ENCODE results near the gene TMEM95. TPM values are rescaled to one million over a fixed set of nuclear protein-coding genes. Genes with fewer than 3 reads are reported as not detected.

Gene TMEM95
- total RNA-seq, 2 donors from 2014 or later: not detected

DNA sequence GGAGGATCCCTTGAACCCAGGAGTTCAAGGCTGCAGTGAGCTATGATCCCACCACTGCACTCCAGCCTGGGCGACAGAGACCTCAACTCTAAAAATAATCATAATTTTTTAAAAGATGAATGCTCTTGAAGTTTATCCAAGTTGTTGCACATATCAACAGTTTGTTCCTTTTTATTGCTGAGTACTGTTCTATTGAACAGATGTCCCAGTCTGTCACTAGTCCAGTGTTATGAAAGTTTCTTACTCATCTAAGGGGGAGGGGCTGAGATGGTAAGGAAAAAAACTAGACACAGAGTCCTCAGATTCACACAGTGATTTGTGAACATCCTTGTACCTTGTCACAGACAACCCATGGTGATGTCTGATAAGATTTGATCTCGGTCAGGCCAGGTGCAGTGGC is 14.8 kb upstream of the TMEM95 start:
- intact Hi-C loops (cut with DNase I): no loop called here
- no peak for ATAC-seq
- DNase-seq: no peak

DNA sequence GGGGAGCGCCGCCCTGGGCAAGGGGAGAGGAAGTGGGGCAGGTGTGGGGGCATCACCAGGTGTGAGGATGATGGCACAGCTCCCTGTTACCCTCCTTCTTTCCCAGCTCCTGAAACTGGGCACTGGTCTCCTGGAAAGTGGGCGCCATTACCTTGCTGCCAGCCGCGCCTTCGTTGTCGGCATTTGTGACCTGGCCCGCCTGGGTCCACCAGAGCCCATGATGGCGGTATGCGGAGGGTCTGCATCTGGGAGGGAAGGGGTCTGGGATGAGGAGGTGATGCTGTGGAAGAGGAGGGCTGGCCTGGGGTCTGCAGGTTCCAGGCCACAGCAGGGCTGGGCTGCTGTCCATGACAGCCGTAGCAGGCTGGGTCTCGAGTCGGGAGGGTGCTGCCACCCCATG is 13.1 kb upstream of the TMEM95 start:
- intact Hi-C loops (cut with DNase I): no loop called here
- DNase-seq (no peak), ATAC-seq (no peak)

DNA sequence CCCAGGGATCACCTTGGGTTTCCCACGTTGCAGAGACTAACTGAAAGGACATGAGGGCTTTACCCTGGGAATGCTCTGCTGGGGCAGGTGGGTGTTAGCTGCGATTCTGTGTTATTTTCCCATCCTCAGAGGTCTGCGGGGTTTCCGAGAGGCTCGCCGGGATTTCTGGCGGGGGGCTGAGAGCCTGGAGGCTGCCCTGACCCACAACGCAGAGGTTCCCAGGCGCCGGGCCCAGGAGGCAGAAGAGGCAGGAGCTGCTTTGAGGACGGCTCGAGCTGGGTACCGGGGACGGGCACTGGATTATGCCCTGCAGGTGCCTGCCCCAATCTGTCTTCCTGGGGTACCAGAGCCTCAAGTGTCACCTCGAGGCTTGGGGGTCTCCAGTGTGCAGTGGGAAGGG is 11.7 kb upstream of the TMEM95 start:
- DNase-seq (no peak), ATAC-seq (no peak)
- intact Hi-C loops (cut with DNase I): no loop called here

DNA sequence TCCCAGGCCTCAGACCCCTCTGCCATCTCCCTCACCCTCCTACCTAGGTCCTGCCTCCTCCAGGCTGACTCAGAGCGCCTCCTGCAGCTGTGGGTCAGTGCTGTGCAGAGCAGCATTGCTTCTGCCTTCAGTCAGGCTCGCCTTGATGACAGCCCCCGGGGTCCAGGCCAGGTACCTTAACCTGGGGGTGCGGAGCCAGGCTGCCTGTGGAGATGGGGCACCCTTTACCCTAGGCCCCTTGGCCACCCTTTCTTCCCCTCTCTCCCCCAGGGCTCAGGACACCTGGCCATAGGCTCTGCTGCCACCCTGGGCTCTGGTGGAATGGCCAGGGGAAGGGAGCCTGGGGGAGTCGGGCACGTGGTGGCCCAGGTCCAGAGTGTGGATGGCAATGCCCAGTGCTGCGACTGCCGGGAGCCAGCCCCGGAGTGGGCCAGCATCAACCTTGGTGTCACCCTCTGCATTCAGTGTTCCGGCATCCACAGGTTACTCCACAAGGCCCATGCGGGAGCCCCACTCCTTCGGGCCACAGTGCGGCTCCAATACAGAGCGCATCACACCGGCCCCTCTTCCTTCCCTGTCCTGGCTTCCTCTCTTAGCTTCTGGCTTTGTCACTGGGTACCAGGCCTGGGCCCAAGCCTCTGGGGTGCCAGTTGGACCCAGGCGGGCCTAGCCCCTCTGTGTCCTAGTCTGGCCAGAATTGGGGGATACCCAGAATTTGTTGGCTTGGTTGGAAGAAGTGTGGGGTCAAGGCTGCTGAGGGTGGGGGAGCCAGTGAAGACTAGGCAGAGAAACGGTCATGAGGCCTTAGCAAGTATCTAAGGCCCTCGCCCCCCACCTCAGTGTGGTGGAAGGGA is 8.0 kb upstream of the TMEM95 start:
- ATAC-seq (no peak), DNase-seq (no peak)
- intact Hi-C loops (cut with DNase I): loop anchor here in 1 of 2 donors (5.0 kb wide), 1 partner anchor 65 kb away; the partner anchor contains the start of gene SLC2A4

DNA sequence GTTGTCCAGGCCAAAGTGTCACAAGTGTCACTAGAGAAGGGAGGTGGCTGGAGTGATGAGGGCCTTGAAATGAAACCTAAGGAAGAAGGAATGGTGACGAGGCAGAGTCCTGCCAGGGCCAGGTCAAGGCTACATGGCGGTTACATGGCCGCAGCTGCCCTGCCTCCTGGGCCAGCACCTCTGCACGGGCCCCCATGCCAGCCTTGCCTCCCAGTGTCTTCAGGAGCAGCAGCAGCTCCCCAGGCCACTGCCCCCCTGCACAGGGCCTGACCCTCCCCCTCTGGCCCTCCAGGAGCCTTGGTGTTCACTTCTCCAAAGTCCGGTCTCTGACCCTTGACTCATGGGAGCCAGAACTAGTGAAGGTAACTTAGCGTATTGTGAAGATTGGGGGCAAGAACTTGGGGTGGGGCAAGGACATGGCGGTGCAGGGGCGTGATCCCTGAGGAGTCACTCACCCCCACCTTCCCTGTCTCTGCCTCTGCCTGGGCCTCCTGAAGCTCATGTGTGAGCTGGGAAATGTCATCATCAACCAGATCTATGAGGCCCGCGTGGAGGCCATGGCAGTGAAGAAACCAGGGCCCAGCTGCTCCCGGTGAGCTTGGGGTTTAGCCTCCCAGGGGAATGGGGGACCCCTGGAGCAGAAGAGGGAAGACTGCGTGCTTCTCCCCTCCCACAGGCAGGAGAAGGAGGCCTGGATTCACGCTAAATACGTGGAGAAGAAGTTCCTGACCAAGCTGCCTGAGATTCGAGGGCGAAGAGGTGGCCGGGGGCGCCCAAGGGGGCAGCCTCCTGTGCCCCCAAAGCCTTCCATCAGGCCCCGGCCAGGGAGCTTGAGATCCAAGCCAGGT is 7.1 kb upstream of the TMEM95 start:
- DNase-seq (no peak), ATAC-seq (no peak)
- intact Hi-C loops (cut with DNase I): loop anchor here in 1 of 2 donors (5.0 kb wide), 1 partner anchor 66 kb away; the partner anchor contains the start of gene SLC2A4

DNA sequence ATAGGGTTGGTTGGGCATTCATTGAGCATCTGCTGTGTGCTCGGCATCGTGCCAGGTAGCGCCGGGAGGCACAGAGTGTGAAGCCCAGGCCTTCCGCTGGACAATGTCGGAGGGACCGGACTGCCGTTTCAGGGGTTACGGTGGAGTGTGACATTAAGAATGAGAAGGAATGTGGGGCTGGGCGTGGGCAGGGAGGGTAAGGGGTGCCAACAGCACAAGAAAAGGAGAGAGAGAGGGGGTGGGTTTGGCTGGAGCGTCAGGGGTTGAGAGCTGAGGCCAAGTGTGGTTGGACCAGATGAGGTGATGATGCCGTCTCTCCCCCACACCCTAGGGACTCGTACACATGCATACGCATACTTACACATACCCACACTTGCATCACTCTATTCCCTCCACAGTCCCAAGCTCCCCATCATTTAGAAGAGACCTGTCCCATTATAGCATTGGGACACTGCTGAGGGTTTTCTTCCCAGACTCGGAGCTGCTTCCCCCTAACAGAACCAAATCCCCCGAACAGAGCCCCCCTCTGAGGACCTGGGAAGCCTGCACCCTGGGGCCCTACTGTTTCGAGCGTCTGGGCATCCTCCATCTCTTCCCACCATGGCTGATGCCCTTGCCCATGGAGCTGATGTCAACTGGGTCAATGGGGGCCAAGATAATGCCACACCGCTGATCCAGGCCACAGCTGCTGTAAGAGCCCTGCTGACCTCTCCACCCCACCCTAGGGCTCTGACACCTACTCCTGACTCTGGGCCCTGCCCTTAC is 6.3 kb upstream of the TMEM95 start:
- intact Hi-C loops (cut with DNase I): loop anchor here in 1 of 2 donors (5.0 kb wide), 1 partner anchor 66 kb away; the partner anchor contains the start of gene SLC2A4
- DNase-seq (no peak), ATAC-seq (no peak)

DNA sequence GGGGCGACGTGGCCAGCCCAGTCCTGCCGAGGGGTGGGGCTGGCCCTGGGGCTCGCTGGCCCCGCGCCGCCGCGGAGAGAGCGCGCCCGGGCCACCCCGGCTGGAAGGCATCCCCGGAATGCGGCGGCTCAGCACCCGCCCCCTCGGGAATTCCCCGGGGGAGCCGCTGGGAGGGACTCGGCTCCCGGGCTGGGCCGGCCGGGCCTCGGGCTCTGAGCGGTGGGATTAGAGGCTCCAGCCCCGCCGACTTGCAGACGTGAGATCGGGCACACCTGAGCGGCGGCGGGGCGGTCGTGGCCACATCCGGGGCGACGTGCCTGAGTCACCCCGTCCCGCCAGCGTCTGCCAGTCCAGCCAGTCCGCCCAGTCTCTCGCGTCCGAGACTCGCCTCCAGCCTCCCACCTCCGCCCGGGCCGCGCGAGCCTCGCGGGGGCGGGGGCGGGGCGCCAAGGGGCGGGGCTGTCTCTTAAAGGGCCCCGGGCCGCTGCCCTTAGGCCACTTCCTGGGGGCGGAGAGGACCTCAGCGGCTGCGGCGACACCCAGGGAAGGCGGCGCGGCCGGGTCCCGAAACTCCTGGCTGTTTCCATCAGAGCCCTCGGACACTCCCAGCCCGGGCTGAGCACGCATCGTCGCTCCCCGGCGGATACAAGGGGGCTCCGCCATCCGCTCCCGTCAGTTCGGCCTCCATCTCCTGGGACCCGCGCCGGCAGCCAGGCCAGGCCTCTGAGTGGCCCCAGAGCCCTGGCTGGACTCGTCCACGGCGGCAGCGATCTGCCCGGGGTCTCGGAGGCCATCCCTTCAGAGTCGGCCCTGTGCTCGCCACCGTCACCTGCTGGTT is 3.1 kb upstream of the TMEM95 start, which contains the start of gene KCTD11:
KCTD11 (plus strand) TSS at position 498 of the 838 bp plus-strand sequence.
- DNase-seq: peak; percentile 93
- ATAC-seq: peak; percentile 79 to 80
- intact Hi-C loops (cut with DNase I): loop anchor here in 1 of 2 donors (2.0 kb wide), 1 partner anchor 209 kb away; the partner anchor contains the start of gene SENP3

DNA sequence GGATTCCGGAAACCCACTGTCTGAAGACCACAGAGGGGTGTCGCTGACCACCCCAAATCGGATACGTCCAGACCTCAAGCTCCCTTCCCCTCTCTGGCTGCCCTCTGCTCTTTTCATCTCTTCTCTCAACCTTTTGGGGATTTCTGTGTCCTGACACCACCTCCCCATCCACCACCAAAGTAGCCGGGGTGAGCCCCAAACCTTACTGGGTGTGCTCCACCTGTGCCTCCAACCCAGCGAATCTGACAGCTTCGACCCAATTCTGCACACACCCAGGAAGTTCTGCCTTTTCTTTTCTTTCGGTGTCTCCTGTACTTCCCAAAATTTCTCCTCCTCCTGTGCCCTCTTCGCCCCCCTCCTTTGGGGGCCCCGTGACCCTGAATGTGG is 2.5 kb upstream of the TMEM95 start:
- DNase-seq: no peak
- ATAC-seq: no peak
- intact Hi-C loops (cut with DNase I): loop anchor here in 1 of 2 donors (2.0 kb wide), 1 partner anchor 208 kb away; the partner anchor contains the start of gene SENP3

DNA sequence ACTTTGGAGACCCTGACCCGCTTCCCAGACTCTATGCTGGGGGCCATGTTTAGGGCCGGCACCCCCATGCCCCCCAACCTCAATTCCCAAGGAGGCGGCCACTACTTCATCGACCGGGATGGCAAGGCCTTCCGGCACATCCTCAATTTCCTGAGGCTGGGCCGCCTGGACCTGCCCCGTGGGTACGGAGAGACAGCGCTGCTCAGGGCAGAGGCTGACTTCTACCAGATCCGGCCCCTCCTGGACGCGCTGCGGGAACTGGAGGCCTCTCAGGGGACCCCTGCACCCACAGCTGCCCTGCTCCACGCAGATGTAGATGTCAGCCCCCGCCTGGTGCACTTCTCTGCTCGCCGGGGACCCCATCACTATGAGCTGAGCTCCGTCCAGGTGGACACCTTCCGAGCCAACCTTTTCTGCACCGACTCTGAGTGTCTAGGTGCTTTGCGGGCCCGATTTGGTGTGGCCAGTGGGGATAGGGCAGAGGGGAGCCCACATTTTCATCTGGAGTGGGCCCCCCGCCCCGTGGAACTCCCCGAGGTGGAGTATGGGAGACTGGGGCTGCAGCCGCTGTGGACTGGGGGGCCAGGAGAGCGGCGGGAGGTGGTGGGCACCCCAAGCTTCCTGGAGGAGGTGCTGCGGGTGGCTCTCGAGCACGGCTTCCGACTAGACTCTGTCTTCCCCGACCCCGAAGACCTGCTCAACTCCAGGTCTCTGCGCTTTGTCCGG is 1.9 kb upstream of the TMEM95 start:
- intact Hi-C loops (cut with DNase I): loop anchor here in 1 of 2 donors (2.0 kb wide), 1 partner anchor 208 kb away; the partner anchor contains the start of gene SENP3
- DNase-seq (no peak), ATAC-seq (no peak)

DNA sequence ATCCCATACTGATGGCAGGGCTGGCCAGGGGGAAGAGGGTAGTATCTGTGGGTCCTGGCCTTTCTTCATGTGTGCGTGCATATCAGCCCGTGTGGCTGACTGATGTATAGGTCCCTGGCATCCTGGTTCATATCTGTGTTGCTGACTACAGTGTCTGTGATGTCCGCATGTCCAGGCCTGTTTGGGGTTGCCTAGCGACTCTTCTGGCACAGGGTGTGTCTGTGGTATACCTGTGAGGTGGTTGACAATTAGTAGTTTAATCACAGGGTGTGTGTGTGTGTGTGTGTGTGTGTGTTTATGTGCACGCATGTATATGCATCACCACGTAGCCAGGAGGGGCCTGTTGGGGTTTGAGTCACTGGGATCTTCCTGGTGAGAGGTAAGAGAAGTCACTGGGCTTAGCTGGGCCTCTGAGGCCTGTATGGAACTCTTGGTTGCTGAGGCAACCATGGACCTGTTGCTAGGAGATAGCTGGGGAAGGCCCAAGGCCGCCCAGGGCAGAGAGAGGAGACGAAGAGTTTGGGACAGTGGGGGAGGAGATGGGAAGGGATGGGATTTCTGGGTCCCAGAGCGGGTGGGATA is 603 bp upstream of the TMEM95 start:
- DNase-seq: no peak
- no peak for ATAC-seq
- intact Hi-C loops (cut with DNase I): no loop called here

DNA sequence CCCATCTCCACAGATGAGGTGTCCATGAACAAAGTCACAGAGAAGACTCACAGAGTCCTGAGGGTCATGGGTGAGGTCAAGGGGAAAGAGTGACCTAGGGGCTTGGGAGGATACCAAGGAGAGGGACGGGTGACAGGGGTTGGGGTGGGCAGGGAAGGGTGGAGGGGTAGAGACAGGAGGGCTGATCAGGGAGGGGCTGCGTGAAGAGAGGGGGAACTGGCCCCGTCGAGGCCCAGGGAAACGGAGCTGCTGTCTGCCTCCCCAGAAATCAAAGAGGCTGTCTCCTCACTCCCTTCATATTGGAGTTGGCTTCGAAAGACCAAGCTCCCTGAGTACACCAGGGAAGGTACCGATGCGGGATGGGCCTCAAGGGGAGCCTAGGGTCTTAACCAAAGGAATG is 617 bp downstream of the TMEM95 start:
- intact Hi-C loops (cut with DNase I): loop anchor here in 1 of 2 donors (5.0 kb wide), 2 partner anchors 37 to 82 kb away; partner anchors contain the start of genes FGF11, PLSCR3 and TMEM102
- ATAC-seq (no peak), DNase-seq (no peak)

DNA sequence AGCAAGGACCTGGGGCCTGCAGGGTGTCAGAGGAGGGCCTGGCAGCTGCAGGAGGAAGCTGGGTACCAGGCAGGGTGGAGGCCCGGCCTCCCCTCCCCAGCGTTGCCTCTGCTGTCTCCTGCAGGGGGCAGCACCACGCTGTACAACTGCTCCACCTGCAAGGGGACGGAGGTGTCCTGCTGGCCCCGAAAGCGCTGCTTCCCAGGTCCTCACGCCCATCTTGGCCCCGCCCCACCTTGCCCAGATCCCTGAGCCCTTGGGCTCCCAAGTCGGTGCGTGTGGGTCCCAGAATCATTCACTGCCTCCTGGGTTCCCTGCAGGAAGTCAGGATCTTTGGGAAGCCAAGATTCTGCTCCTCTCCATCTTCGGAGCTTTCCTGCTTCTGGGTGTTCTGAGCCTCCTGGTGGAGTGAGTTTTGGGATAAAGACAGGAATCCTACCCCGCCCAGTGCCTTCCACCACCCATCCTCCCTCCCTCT is 1.2 kb downstream of the TMEM95 start:
- DNase-seq: peak; percentile 82
- ATAC-seq: peak in 1 of 2 donors; percentile 32
- intact Hi-C loops (cut with DNase I): loop anchor here in 1 of 2 donors (5.0 kb wide), 2 partner anchors 36 to 81 kb away; partner anchors contain the start of genes FGF11, PLSCR3 and TMEM102

DNA sequence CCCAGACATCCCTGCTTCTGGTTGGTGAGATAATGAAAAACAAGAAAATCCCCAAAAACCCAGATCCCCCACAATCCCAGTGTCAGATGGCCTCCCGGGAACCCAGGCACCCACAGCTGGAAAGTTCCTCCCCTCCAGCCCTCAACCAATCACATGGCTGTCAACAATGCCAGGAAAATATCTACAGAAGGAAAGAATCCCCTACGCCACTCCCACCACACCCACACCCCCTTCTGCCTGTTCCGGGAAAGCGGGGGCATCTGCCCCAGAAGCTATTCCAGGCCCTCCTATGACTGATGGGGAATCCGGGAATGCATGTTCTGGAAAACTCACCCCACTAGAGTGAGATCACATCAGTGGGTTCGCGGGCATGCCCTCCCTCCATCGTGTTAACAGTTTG is 1.8 kb downstream of the TMEM95 start:
- ATAC-seq (no peak), DNase-seq (no peak)
- intact Hi-C loops (cut with DNase I): loop anchor here in 1 of 2 donors (5.0 kb wide), 2 partner anchors 36 to 81 kb away; partner anchors contain the start of genes FGF11, PLSCR3 and TMEM102

DNA sequence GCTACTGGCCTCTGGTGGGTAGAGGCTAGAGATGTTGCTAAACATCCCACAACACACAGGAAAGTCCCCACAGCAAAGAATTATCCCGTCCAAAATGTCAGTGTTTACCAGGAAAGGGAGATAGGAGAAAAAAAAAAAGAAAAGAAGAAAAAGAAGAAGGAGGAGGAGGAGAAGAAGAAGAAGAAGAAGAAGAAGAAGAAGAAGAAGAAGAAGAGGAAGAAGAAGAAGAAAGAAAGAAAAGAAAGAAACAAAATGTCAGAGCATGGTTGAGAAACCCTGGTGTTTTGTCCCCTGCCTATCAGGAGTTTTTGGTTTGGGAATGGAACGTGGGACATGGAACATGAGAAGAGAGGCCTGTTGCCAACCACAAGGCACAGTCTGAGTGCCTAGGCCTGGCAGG is 2.4 kb downstream of the TMEM95 start:
- ATAC-seq: no peak
- DNase-seq: no peak
- intact Hi-C loops (cut with DNase I): loop anchor here in 1 of 2 donors (5.0 kb wide), 2 partner anchors 35 to 80 kb away; partner anchors contain the start of genes FGF11, PLSCR3 and TMEM102

DNA sequence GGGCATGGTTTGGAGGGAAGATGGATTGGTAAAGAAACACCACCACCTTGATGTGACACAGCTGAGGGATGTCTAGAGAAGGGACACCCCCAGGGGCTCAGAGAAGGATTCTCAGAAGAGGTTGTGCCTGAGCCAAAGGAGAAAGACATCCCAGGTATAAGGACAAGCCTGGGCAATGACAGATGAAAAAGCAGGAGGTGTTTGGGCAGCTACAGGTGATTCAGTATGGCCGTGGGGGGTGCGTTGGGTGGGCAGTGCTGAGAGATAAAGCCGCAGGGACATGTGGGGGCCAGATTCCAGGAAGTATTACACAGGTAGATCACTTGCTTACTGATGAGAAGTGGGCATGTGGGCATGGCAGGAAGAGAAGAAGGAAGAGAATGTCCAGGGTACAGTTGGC is 7.0 kb downstream of the TMEM95 start:
- ATAC-seq (no peak), DNase-seq (no peak)
- intact Hi-C loops (cut with DNase I): no loop called here

DNA sequence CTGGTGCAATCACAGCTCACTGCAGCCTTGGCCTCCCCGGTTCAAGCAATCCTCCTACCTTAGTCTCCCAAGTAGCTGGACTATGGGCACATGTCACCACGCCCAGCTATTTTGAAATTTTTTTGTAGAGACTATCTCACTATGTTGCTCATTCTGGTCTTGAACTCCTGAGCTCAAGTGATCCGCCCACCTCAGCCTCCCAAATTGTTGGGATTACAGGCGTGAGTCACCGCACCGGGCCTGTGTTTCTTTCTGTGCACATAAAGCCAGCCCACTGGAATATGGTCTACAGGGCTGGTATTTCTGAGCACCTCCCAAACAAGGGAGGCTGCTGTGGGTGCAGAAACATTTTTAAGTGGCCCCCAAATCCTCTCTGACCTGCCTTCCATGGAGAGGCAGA is 8.4 kb downstream of the TMEM95 start:
- intact Hi-C loops (cut with DNase I): no loop called here
- ATAC-seq (no peak), DNase-seq (no peak)

Data from left cardiac atrium (tissue), 4 donors.